Measurements from ENCODE around the gene DNAH1. TPM values are rescaled to one million over a fixed set of nuclear protein-coding genes. Genes with fewer than 3 reads are reported as not detected.

Gene DNAH1
- total RNA-seq, 2 donors from 2014 or later: 1.5 to 2.5 TPM

- Histone ChIP-seq H3K27me3 (no peaks in the 10 kb centered on the region), H3K4me3 (no peak overlapping the region), H3K36me3 (no peaks in the 10 kb centered on the region), H3K27ac (no peak overlapping the region), H3K4me1 (no peaks in the 10 kb centered on the region), H3K9me3 (no peaks in the 10 kb centered on the region)
- TF ChIP-seq CTCF (IDR thresholded peaks at IDR 0.05): no peak
- DNase-seq (ENCODE audit: low spot score): no peak
These were observed 10.2 kb upstream of the DNAH1 start for GRCh38 chr3:52305926-52306325.

- no peak for TF ChIP-seq CTCF (IDR thresholded peaks at IDR 0.05)
- H3K27me3 ChIP-seq: no peaks in the 10 kb centered on the region
- no peak overlapping the region for H3K27ac ChIP-seq
- H3K4me1 ChIP-seq: no peaks in the 10 kb centered on the region
- H3K9me3 ChIP-seq: no peaks in the 10 kb centered on the region
- H3K4me3 ChIP-seq: no peak overlapping the region
- DNase-seq (ENCODE audit: low spot score): no peak
- H3K36me3 ChIP-seq: no peaks in the 10 kb centered on the region
These were observed 9.1 kb upstream of the DNAH1 start for GRCh38 chr3:52306978-52307377.

- no peaks in the 10 kb centered on the region for H3K9me3 ChIP-seq
- H3K27me3 ChIP-seq: no peaks in the 10 kb centered on the region
- no peak for TF ChIP-seq CTCF (IDR thresholded peaks at IDR 0.05)
- peaks cover 0 to under 1% of the 10 kb centered on the region in 2 donors for H3K4me1 ChIP-seq
- H3K4me3 ChIP-seq: no peak overlapping the region
- H3K27ac ChIP-seq: no peak overlapping the region
- no peak for DNase-seq (ENCODE audit: low spot score)
- H3K36me3 ChIP-seq: no peaks in the 10 kb centered on the region
These were observed 7.8 kb upstream of the DNAH1 start for GRCh38 chr3:52308308-52308707.

GRCh38 chr3:52310861-52311575 lies 5.1 kb upstream of the DNAH1 start:
- Histone ChIP-seq H3K36me3 (no peaks in the 10 kb centered on the region), H3K9me3 (no peaks in the 10 kb centered on the region), H3K27me3 (no peaks in the 10 kb centered on the region), H3K4me1 (peaks cover 0 to 12% of the 10 kb centered on the region in 2 donors), H3K27ac (no peak overlapping the region), H3K4me3 (no peak overlapping the region)
- DNase-seq (ENCODE audit: low spot score): no peak
- no peak for TF ChIP-seq CTCF (IDR thresholded peaks at IDR 0.05)

- no peak overlapping the region for H3K4me3 ChIP-seq
- no peak for DNase-seq (ENCODE audit: low spot score)
- TF ChIP-seq CTCF (IDR thresholded peaks at IDR 0.05): no peak
- no peaks in the 10 kb centered on the region for H3K9me3 ChIP-seq
- peaks cover 0 to 12% of the 10 kb centered on the region in 2 donors for H3K4me1 ChIP-seq
- H3K27ac ChIP-seq: no peak overlapping the region
- H3K36me3 ChIP-seq: no peaks in the 10 kb centered on the region
- H3K27me3 ChIP-seq: no peaks in the 10 kb centered on the region
These were observed 4.5 kb upstream of the DNAH1 start for GRCh38 chr3:52311576-52312119.

Data from right atrium auricular region (tissue), 2 donors.